Measurements from ENCODE around the gene PSTPIP2. TPM values are rescaled to one million over a fixed set of nuclear protein-coding genes. Genes with fewer than 3 reads are reported as not detected.

The PSTPIP2 gene
- total RNA-seq, 2 donors from 2014 or later: 1.6 to 4.4 TPM

Small RNA genes within 50 kb of the gene (small RNA-seq; reads per million reads assigned to genes)
- gene RN7SKP26 (not detected), gene RNU6-1278P (not detected), gene RNY4P37 (not detected)

Other genes starting within 250 kb of the PSTPIP2 start
- 1 to 10 TPM in 1 of 2 donors, under 1 TPM in 1; 0.26 to 2.0 TPM for gene SIGLEC15, start 246.6 kb downstream of the PSTPIP2 start, total RNA-seq
- gene EPG5, start 104.9 kb downstream of the PSTPIP2 start, total RNA-seq: 10 to 100 TPM; 13.2 to 14.5 TPM
- 100 to 1,000 TPM; 177 to 305 TPM for gene ATP5F1A, start 26.0 kb upstream of the PSTPIP2 start, total RNA-seq
- gene HAUS1, start 32.1 kb upstream of the PSTPIP2 start, total RNA-seq: 10 to 100 TPM in 1 of 2 donors, 1 to 10 TPM in 1; 6.0 to 13.2 TPM